GM15510 (cell line): ENCODE results near the gene CDK12.

Experiments used
- POLR2A ChIP-seq: IDR thresholded peaks from 3 replicates; pipeline ENCODE4 v1.6.1; 2011; ENCODE audit warnings: borderline replicate concordance; ENCODE audit not compliant: insufficient read length; ENCODE audit errors: extremely low read depth

Gene CDK12

GRCh38 chr17:39569126-39569525 lies 107.8 kb downstream of the CDK12 start:
- TF ChIP-seq POLR2A, result no peak

GRCh38 chr17:39572121-39572520 lies 110.8 kb downstream of the CDK12 start:
- TF ChIP-seq POLR2A, result no peak

GRCh38 chr17:39573447-39574298 lies 112.4 kb downstream of the CDK12 start:
- TF ChIP-seq POLR2A, result no peak

- TF ChIP-seq POLR2A, result no peak
Measured at GRCh38 chr17:39576187-39576586, 114.9 kb downstream of the CDK12 start.

GRCh38 chr17:39578272-39578671 lies 117.0 kb downstream of the CDK12 start:
- TF ChIP-seq POLR2A, result no peak

GRCh38 chr17:39579318-39580081 lies 118.2 kb downstream of the CDK12 start:
- TF ChIP-seq POLR2A, result no peak

- TF ChIP-seq POLR2A, result no peak
Measured at GRCh38 chr17:39580082-39580468, 118.8 kb downstream of the CDK12 start.

GRCh38 chr17:39581071-39581758 lies 119.9 kb downstream of the CDK12 start:
- TF ChIP-seq POLR2A, result no peak

- TF ChIP-seq POLR2A, result no peak
Measured at GRCh38 chr17:39581759-39582085, 120.4 kb downstream of the CDK12 start.

- no peak for TF ChIP-seq POLR2A
Measured at GRCh38 chr17:39582658-39583057, 121.4 kb downstream of the CDK12 start.
